ENCODE results near the gene ICE2.

DNA sequence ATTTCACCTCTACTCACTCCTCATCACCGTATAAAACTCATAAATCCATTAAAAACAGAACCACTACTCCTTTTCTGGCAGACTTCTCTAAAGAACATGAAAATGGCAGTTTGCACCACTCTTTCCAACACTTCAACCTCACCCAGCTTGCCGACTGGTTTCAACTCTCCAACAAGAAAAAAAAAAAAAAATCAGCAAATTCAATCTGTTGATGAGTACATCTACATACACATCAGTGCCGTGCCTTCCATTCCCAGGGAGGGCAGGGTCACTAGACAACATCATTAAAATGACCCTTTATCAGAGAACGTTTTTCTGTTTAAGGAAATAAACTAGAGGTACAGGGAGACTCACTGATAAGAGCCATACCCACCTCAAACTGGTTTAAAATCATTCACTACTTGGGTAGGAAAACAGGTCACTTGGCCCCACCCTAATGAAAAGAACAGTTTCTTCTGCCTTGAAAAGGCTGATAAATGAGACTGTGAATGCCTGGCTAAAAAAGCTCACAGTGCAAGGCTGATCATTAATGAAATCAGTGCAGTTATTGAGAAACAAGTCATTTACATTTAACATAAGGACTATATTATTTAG is 87.1 kb downstream of the ICE2 start:
- TF ChIP-seq CTCF (IDR thresholded peaks at IDR 0.05): no peak
- TF ChIP-seq POLR2AphosphoS5 (IDR thresholded peaks at IDR 0.05): no peak
